ELR (cell line): ENCODE data around the gene STAB2.

Experiments used
- DNase-seq: peaks from one replicate; pipeline ENCODE4 v3.0.0-alpha.2; 2015; ENCODE audit warnings: low read depth

Gene STAB2, protein sequence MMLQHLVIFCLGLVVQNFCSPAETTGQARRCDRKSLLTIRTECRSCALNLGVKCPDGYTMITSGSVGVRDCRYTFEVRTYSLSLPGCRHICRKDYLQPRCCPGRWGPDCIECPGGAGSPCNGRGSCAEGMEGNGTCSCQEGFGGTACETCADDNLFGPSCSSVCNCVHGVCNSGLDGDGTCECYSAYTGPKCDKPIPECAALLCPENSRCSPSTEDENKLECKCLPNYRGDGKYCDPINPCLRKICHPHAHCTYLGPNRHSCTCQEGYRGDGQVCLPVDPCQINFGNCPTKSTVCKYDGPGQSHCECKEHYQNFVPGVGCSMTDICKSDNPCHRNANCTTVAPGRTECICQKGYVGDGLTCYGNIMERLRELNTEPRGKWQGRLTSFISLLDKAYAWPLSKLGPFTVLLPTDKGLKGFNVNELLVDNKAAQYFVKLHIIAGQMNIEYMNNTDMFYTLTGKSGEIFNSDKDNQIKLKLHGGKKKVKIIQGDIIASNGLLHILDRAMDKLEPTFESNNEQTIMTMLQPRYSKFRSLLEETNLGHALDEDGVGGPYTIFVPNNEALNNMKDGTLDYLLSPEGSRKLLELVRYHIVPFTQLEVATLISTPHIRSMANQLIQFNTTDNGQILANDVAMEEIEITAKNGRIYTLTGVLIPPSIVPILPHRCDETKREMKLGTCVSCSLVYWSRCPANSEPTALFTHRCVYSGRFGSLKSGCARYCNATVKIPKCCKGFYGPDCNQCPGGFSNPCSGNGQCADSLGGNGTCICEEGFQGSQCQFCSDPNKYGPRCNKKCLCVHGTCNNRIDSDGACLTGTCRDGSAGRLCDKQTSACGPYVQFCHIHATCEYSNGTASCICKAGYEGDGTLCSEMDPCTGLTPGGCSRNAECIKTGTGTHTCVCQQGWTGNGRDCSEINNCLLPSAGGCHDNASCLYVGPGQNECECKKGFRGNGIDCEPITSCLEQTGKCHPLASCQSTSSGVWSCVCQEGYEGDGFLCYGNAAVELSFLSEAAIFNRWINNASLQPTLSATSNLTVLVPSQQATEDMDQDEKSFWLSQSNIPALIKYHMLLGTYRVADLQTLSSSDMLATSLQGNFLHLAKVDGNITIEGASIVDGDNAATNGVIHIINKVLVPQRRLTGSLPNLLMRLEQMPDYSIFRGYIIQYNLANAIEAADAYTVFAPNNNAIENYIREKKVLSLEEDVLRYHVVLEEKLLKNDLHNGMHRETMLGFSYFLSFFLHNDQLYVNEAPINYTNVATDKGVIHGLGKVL (N-terminal part only)

GRCh38 chr12:103586791-103587370, at the start of gene STAB2:
Gene STAB2, plus strand, starts transcription at chr12:103587273. Its CDS starts 204 bp downstream, at chr12:103587477.
- DNase-seq: no peak

DNA sequence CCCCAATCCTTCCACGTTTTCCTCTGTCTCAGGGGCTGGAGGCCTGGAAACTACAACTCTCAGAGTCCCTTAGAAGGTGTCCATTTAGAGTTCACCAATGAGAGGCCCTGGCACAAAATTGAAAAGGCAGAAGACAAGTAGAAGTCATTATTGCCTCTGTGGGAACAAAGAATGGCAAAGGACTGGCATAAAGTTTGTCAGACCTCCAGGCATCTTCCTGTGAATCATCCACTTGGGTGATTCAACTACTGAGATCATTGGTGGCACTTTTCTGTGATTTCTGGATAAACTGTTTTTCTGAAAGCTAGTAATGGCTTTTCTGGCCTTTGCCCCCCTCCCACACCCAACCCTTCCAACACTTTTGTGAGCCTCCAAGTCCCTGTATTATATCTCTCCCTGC, 48.7 kb upstream of the STAB2 start:
- DNase-seq: peak; percentile 20

DNA sequence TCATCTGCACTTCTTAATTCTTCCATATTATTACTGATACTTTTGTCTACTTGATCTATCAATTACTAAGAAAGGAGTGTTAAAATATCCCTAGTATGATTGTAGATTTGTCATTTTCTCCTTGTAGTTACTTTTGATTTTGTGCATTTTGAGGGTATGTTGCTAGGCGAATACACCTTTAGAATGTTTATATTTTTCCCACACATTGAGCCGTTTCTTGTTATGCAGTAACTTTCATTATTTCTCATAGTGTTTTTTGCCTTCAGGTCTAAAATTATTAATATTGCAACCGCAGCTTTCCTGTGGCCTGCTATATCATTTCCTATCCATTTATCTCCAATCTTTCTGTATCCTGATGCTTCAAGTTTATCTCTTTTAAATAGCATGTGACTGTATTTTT, 46.8 kb upstream of the STAB2 start:
- DNase-seq: no peak

DNA sequence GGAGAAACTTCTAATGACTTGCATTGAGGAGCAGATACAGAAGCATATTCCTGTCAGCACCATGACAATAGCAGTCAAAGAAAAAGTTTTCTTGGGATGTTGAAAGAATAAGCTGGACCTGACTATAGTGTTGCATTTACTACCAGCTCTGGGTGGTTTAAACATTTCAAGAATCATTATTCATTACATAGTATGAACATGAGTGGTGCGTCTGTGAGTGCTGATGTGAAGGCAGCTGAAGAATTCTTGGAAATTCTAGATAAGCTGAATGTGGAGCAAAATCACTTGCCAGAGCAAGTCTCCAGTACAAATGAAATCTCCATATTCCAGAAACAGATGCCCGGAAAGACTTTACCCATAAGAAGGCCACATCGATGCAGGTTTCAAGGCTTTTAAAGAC, 45.0 kb upstream of the STAB2 start:
- DNase-seq: no peak

DNA sequence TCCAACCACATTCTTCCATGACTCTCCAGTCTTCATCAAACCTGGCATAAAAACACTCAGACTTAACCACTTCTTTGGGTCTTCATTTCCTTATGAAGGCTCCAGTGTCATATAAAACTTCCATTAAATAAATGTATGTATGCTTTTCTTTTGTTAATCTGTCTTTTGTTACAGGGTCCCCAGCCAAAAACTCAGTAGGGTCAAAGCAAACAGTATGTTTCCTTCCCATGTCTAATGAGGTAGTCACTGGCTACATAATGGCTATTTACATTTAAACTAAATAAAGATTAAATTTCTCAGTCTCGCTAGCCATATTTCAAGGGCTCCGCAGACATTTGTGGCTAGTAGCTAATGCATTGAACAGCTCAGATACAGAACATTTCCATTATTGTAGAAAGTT, 40.1 kb upstream of the STAB2 start:
- no peak for DNase-seq

GRCh38 chr12:103547376-103547775, 39.7 kb upstream of the STAB2 start:
- no peak for DNase-seq

DNA sequence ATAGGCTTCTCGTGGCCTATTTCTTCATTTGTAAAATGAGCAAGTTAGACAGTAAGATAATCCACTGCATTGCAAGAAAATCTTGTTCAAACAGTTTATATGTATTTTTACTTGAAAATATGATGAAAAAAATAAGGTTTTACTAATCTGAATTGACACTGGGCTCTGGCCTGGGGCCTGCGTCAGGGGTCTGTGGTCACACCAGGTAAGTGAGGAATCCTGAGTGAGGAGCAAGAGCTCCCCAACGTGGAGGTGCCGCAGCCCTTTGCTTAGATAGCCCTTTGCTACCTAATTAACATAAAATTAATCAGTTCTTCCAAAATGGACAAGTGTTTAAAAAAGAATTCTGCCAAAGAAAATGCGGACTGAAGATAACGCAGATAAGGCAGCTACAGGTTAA, 39.1 kb upstream of the STAB2 start:
- DNase-seq: no peak

DNA sequence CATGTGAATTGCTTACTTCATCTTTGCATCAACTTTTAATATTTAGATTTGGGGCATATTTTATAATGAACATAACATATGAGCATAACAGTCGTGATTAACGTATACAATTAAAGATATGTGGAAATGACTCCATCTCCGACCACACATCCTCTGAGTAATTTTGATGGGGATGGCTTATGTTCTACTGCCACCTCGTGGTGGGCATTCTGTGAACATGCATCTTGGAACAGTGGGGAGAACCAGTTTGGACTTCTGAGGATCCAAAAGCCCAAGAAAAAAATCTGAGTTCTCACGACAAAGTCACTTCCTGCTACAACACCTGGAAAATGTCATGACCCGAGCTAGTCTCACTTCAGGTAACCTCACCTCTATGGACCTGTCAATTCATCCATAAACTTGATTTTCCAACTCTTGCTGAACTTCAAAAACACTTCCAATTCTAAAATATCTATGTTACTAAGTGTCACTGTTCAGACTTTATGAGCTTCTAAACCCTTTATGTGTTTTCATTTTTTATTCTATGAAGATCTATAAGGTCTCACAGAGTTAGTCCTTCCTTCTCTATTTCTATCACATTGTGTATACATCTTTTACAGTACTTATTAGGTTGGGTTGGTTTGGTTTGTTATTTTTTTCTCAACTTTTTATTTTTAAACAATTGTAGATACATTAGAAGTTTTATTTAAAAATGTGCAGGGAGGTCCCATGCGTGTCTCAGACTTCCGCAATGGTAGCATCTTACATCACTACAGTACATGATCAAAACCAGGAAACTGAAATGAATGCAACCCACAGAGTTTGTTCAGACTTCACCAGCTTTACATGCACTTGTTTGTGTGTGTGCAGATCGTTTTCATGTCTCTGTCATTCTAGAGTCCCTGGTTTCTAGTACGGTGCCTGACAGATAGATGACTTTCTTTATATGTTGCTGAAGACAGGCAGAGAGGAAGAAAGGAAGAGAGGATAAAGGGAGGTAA, 38.2 kb upstream of the STAB2 start:
- DNase-seq: peak; percentile 81

DNA sequence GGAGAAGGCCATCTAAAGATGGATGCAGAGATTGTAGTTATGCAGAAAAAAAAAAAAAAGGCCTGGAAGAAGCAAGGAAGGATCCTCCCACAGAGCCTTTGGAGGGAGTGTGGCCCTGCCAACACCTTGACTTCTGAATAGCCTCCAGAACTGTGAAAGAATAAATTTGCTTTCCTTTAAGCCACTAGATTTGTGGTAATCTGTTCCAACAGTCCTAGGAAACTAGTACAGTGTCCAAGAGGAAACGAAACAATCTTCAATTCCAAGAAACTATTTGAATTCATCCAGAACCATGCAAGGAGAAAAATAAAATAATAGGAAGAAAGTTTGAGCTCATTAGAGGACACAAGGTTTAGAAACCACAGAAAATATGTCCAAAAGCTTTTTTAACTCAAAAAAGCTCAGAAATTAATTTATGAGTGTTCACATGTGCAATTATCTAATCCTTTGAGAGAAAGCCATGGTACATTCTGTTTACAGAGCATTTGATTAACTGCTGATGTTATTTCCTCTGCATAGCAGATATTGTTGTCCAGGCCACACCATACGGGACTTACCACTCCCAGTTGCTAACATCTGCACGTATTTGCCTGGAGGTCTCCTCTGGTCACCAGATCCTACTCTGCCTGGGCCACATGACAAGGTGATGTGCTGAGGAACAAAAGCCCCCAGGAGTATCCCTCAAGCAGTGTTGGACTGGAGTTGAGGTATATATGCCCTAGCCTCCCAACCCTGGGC, 30.0 kb upstream of the STAB2 start:
- DNase-seq: no peak

- no peak for DNase-seq
Measured at GRCh38 chr12:103557628-103558010, 29.5 kb upstream of the STAB2 start.

DNA sequence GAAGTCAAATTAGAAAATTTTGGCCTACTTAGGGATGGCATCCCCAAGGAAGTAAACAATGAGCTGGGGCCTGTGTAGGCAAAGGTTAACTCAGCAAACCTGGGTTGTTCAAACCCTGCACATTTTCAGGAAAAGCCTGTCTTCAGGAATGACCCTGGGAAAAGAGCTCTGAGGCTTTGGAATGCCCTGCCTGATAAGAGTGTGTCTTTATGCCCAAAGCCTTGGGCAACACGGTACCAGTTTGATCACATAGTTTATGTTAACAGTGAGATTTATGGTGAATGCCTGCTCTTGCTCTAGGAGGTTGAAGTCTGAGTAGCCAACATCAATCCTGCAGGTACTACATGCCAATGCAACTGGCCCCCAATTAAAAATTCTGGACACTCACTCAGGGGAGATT, 28.2 kb upstream of the STAB2 start:
- DNase-seq: no peak

- peak; percentile 99 for DNase-seq
Measured at GRCh38 chr12:103560604-103561101, 26.4 kb upstream of the STAB2 start.

- peak; percentile 40 for DNase-seq
Measured at GRCh38 chr12:103561174-103561573, 25.9 kb upstream of the STAB2 start.

- no peak for DNase-seq
Measured at GRCh38 chr12:103566398-103566797, 20.7 kb upstream of the STAB2 start.

DNA sequence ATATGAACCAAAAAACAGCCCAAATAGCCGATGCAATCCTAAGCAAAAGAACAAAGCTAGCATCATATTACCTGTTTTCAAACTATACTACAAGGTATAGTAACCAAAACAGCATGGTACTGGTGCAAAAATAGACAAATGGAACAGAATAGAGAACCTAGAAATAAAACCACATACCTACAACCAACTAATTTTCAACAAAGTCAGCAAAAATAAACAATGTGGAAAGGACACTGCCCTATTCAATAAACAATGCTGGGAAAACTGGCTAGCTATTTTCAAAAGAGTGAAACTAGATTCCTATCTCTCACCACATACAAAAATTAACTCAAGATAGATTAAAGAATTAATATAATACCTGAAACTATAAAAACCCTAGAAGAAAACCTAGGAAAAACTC, 17.8 kb upstream of the STAB2 start:
- no peak for DNase-seq

DNA sequence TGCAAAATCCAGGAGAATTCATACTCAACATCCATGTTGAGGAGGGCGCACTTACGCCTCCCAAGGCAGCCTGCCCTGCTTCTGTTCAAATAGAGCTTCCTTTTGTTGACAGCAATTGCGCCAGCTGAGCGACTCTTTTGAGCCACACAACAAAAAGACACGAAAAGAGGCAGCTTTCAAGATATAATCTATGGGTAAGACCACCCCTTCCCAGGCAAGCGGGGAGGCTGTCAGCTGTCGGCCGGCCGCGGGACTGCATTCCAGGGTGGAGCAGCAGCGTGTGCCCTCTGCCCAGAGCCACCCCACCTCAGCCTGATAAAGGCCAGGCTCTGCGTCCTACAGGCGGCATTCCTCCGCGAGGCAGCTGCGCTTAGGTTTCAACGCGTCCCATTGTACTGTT, 15.8 kb upstream of the STAB2 start:
- DNase-seq: no peak

- no peak for DNase-seq
Measured at GRCh38 chr12:103572312-103573045, 14.6 kb upstream of the STAB2 start.

DNA sequence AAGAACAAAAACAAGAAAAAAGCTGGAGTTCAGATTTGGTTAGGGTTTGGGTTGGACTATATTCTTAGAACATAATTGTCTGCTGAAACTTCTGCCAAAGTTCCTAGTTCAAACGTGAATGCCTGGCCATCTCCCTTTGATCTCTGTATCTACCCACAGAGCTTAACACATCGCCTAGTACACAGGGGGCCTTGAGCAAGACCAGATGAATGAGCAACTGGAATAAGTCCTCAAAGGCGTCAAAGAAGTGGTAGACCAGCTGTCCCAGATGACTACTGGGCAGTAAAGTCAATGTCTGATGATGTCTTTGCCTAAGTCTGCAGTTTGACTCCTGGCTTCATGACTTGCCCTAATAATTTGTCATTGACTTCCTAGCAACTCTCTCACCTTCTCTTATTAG, 13.9 kb upstream of the STAB2 start:
- no peak for DNase-seq

DNA sequence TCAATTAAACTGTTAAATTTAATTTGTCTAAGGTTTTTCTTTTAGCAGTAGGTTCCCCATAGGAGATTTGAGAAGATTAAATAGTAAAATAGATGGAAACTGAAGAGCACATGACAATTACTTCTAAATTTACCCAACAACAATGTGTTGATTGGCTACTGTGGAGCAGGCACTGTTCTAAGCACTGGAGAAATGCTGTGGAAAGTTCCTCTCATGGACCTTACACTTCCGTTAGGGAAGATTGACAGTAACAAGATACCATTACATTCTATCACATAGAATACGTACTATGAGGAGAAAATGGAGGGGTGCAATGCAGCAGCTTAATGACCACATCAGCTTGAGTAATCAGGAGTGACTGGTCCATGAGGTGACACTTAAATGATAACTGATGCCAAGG, 8.1 kb upstream of the STAB2 start:
- no peak for DNase-seq
